KOPT-K1 (cell line): Measurements from ENCODE around the gene MPZL1.
A peak's percentile ranks its signal among the peaks of the same experiment; 100 is the strongest.

Source experiments
- H3K27ac ChIP-seq: fragments of 200-600 bp; sonication (generic); 2 replicates; pipeline ENCODE4 v1.5.1; 2016; ENCODE audit warnings: antibody characterized with exemption, mild to moderate bottlenecking, low read depth, low read length; ENCODE audit not compliant: poor library complexity, severe bottlenecking
- H3K36me3 ChIP-seq: fragments of 200-600 bp; sonication (generic); 2 replicates; pipeline ENCODE4 v1.5.1; 2017; ENCODE audit warnings: antibody characterized with exemption, mild to moderate bottlenecking, low read length, moderate library complexity; ENCODE audit not compliant: insufficient read depth
- H3K9me3 ChIP-seq: fragments of 200-600 bp; sonication (generic); 2 replicates; pipeline ENCODE4 v1.5.1; 2017; ENCODE audit warnings: antibody characterized with exemption, low read length, mild to moderate bottlenecking; ENCODE audit not compliant: insufficient read depth, poor library complexity, severe bottlenecking

Gene MPZL1

GRCh38 chr1:167763525-167764220 lies 41.9 kb downstream of the MPZL1 start:
- peaks cover 32% of the 10 kb centered on the region for H3K36me3 ChIP-seq
- peak overlapping the region; percentile 95 for H3K27ac ChIP-seq
- no peaks in the 10 kb centered on the region for H3K9me3 ChIP-seq

GRCh38 chr1:167764458-167765330 lies 42.9 kb downstream of the MPZL1 start:
- H3K27ac ChIP-seq: peak overlapping the region; percentile 95
- peaks cover 42% of the 10 kb centered on the region for H3K36me3 ChIP-seq
- no peaks in the 10 kb centered on the region for H3K9me3 ChIP-seq

GRCh38 chr1:167765496-167765895 lies 43.7 kb downstream of the MPZL1 start:
- Histone ChIP-seq H3K27ac (no peak overlapping the region), H3K36me3 (peaks cover 50% of the 10 kb centered on the region), H3K9me3 (no peaks in the 10 kb centered on the region)

- H3K36me3 ChIP-seq: peaks cover 56% of the 10 kb centered on the region
- H3K9me3 ChIP-seq: no peaks in the 10 kb centered on the region
- H3K27ac ChIP-seq: no peak overlapping the region
Observed at GRCh38 chr1:167766538-167766937, 44.8 kb downstream of the MPZL1 start.

- Histone ChIP-seq H3K27ac (no peak overlapping the region), H3K36me3 (peaks cover 68% of the 10 kb centered on the region), H3K9me3 (peaks cover 5% of the 10 kb centered on the region)
Observed at GRCh38 chr1:167767761-167768160, 46.0 kb downstream of the MPZL1 start.

DNA sequence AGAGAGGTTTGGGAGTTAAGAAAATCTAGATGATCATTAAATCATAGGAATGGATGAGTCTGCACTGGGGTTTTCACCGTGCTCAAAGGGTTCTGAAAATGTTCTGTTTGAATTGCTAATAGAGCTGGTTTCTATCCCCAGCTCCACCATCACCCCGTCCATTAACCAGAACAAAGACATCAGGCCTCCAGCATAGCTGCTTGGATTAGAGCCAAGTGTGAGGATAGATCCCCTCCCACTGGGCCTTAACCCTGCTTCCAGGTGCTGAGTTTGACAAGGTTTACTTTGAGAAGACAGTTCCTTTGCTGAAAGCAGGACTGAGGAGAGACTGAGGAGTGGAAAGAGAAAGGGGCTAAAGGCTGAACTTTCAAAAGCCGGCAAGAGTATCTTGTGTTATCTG lies 48.3 kb downstream of the MPZL1 start:
- Histone ChIP-seq H3K36me3 (peaks cover 90% of the 10 kb centered on the region), H3K9me3 (peaks cover 5% of the 10 kb centered on the region), H3K27ac (no peak overlapping the region)

- peaks cover 5% of the 10 kb centered on the region for H3K9me3 ChIP-seq
- peaks cover 89% of the 10 kb centered on the region for H3K36me3 ChIP-seq
- H3K27ac ChIP-seq: no peak overlapping the region
Observed at GRCh38 chr1:167772436-167772835, 50.7 kb downstream of the MPZL1 start.

- peaks cover 5% of the 10 kb centered on the region for H3K9me3 ChIP-seq
- no peak overlapping the region for H3K27ac ChIP-seq
- peaks cover 88% of the 10 kb centered on the region for H3K36me3 ChIP-seq
Observed at GRCh38 chr1:167773516-167773915, 51.7 kb downstream of the MPZL1 start.

GRCh38 chr1:167774710-167775109 lies 52.9 kb downstream of the MPZL1 start:
- H3K9me3 ChIP-seq: peaks cover 5% of the 10 kb centered on the region
- no peak overlapping the region for H3K27ac ChIP-seq
- peaks cover 86% of the 10 kb centered on the region for H3K36me3 ChIP-seq

- Histone ChIP-seq H3K9me3 (peaks cover 5% of the 10 kb centered on the region), H3K36me3 (peaks cover 86% of the 10 kb centered on the region), H3K27ac (no peak overlapping the region)
Observed at GRCh38 chr1:167775178-167775577, 53.4 kb downstream of the MPZL1 start.

- peaks cover 86% of the 10 kb centered on the region for H3K36me3 ChIP-seq
- H3K9me3 ChIP-seq: peaks cover 13% of the 10 kb centered on the region
- no peak overlapping the region for H3K27ac ChIP-seq
Observed at GRCh38 chr1:167776151-167776550, 54.4 kb downstream of the MPZL1 start.

- peaks cover 84% of the 10 kb centered on the region for H3K36me3 ChIP-seq
- H3K27ac ChIP-seq: no peak overlapping the region
- H3K9me3 ChIP-seq: peaks cover 16% of the 10 kb centered on the region
Observed at GRCh38 chr1:167776616-167777268, 55.0 kb downstream of the MPZL1 start.

- Histone ChIP-seq H3K9me3 (peaks cover 16% of the 10 kb centered on the region), H3K36me3 (peaks cover 79% of the 10 kb centered on the region), H3K27ac (no peak overlapping the region)
Observed at GRCh38 chr1:167777269-167777650, 55.5 kb downstream of the MPZL1 start.

DNA sequence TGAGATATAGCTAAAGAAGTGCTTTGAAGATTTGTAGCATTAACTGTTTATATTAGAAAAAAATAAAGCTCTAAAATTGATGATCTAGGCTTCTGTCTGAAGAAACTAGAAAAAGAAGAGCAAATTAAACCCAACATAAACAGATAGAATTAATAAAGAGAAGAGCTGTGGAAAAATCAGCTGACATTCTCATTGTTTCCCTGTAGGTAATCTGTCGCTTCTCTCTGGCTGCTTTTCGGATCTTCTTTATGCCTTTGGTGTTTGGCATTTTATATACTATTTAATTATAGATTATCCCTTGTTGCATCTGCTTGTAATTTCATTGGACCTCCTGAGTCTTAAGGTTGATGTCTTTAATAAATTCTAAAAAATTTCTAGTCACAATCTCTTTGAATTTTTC lies 59.8 kb downstream of the MPZL1 start:
- Histone ChIP-seq H3K36me3 (peaks cover 52% of the 10 kb centered on the region), H3K9me3 (peaks cover 16% of the 10 kb centered on the region), H3K27ac (no peak overlapping the region)

DNA sequence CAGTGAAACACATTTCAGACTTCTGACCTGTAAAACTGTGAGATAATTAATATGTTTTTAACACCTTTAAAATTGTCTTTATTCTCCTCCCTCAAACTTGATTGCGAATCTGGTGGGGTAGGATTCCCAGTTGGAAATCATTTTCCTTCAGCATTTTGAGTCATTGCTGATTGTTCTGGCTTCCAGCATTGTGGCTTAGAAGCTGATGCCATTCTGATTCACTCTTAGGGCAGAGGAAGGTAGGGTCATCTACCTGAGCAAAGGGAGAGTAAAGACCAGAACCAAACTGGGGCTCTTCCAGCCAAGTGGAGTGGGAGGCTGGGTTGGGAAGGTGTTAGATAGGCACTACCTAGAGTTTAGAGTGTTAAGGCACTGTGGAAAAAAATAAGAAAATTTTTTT lies 61.2 kb downstream of the MPZL1 start:
- peaks cover 16% of the 10 kb centered on the region for H3K9me3 ChIP-seq
- H3K27ac ChIP-seq: no peak overlapping the region
- H3K36me3 ChIP-seq: peaks cover 52% of the 10 kb centered on the region
